Endothelial cell of umbilical vein (primary cell): ENCODE data around the gene KBTBD13.
A peak's percentile ranks its signal among the peaks of the same experiment; 100 is the strongest.

Source experiments
- CTCF ChIP-seq, 2 donors: IDR thresholded peaks; 1 replicate in 1 of 2; 2 replicates in 1 of 2; pipeline ENCODE4 v1.5.1; 2011; ENCODE audit warnings: low read length in 2 of 2, mild to moderate bottlenecking in 2 of 2, moderate library complexity in 2 of 2, control low read depth in 1 of 2, inconsistent platforms in 1 of 2, low read depth in 1 of 2; ENCODE audit not compliant: insufficient read depth in 1 of 2; ENCODE audit errors: extremely low read depth in 1 of 2
- MAX ChIP-seq: IDR thresholded peaks from 2 replicates; pipeline ENCODE4 v1.6.1; 2011; ENCODE audit not compliant: insufficient read depth, insufficient read length
- MYC ChIP-seq: IDR thresholded peaks from one replicate; pipeline ENCODE4 v1.6.1; 2011; ENCODE audit warnings: mild to moderate bottlenecking, low read depth, low read length
- POLR2A ChIP-seq: IDR thresholded peaks from 2 replicates; pipeline ENCODE4 v1.6.1; 2012; ENCODE audit warnings: low read depth, mild to moderate bottlenecking, control low read depth, low read length
- POLR2AphosphoS5 ChIP-seq: IDR thresholded peaks from 2 replicates; pipeline ENCODE4 v1.6.1; 2012; ENCODE audit warnings: low read depth, mild to moderate bottlenecking, control low read depth, low read length, moderate library complexity; ENCODE audit not compliant: insufficient read depth

DNA sequence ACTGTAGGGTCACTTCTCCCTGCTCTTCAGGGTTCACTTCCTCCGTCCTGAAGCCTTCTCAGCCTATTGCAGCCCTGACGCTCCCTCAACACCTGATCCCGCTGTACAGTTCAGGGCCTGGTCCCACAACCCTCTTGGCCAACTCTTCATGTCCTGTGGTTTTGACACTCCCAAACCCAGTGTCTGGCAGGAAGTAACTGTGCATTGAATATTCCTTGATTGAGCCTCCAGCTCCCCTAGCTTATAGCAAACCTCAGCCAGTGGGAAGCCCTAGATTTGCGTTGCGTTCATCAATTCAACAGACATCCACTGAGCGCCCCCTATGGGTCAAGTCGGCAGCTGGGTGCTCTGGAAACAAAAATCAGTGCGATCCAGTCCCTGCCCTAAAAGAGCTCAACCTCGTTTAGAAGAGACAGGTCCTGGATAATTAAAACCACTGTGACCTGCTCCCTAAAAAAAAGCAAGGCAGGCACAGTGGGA is 24.9 kb downstream of the KBTBD13 start:
- TF ChIP-seq CTCF (IDR thresholded peaks at IDR 0.05; ENCODE audit: extremely low read depth in 1 of 2, insufficient read depth in 1 of 2, low read depth in 1 of 2, low read length in 2 of 2) (peak; percentile 82 to 87), POLR2A (no peak), MYC (no peak), MAX (no peak), POLR2AphosphoS5 (no peak)
